Endothelial cell (in vitro differentiated cells): Measurements from ENCODE around the gene AUTS2. TPM values are rescaled to one million over a fixed set of nuclear protein-coding genes. Genes with fewer than 3 reads are reported as not detected.

Source experiments
- DNase-seq: peaks from one replicate; pipeline ENCODE4 v3.0.0; 2021; ENCODE audit warnings: low spot score
- H3K27ac Mint-ChIP-seq: one replicate; pipeline ENCODE4 v1.8.0; 2021; ENCODE audit warnings: mixed read lengths, inconsistent platforms; ENCODE audit not compliant: unreplicated experiment
- H3K27me3 Mint-ChIP-seq: one replicate; pipeline ENCODE4 v1.8.0; 2021; ENCODE audit warnings: mild to moderate bottlenecking, moderate library complexity, mixed read lengths, inconsistent platforms; ENCODE audit not compliant: unreplicated experiment
- H3K36me3 Mint-ChIP-seq: one replicate; pipeline ENCODE4 v1.8.0; 2021; ENCODE audit warnings: mild to moderate bottlenecking, low read depth, mixed read lengths, inconsistent platforms; ENCODE audit not compliant: unreplicated experiment
- H3K4me1 Mint-ChIP-seq: one replicate; pipeline ENCODE4 v1.8.0; 2021; ENCODE audit warnings: mild to moderate bottlenecking, mixed read lengths, inconsistent platforms; ENCODE audit not compliant: unreplicated experiment
- H3K4me3 Mint-ChIP-seq: one replicate; pipeline ENCODE4 v1.8.0; 2021; ENCODE audit warnings: mild to moderate bottlenecking, mixed read lengths, inconsistent platforms; ENCODE audit not compliant: unreplicated experiment
- H3K9me3 Mint-ChIP-seq: one replicate; pipeline ENCODE4 v1.8.0; 2021; ENCODE audit warnings: mixed read lengths, inconsistent platforms; ENCODE audit not compliant: unreplicated experiment
- total RNA-seq: library from RNA; stranded (reverse); fragmentation: NEBNext Ultra II Directional; extraction: Animal tissue kit (Norgen Biotek cat#: 25700); gene quantifications from one replicate; pipeline ENCODE4 v1.2.1, GENCODE V29; 2021; ENCODE audit not compliant: unreplicated experiment
- TF ChIP-seq, protein P1 (sequence below): fragments of 200-600 bp; sonication (generic); IDR thresholded peaks from one replicate; pipeline ENCODE4 v1.5.0; 2021; ENCODE audit warnings: antibody characterized with exemption; ENCODE audit not compliant: unreplicated experiment

AUTS2 gene
- total RNA-seq, 1 donor from 2014 or later = 103 TPM

DNA sequence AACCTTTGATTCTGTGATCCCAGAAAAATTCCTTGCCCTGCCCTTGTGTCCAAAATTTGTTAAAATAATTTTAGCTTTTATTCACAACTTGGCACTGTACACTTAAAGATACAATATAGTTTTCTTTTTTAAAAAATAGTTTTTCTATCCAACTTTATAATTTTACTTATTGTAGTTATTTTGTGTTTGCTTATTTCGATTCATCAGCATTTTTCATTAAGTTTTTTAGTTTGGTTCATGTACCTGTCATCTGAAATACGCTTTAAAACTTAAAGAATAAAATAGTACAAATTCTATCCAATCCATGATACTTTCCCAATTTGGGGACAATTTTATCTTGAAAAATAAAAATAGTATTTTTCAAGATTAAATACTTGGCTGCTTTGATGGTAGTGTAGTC is 514.8 kb downstream of the AUTS2 start:
- H3K27me3 Mint-ChIP-seq = peaks cover 3% of the 10 kb centered on the region

DNA sequence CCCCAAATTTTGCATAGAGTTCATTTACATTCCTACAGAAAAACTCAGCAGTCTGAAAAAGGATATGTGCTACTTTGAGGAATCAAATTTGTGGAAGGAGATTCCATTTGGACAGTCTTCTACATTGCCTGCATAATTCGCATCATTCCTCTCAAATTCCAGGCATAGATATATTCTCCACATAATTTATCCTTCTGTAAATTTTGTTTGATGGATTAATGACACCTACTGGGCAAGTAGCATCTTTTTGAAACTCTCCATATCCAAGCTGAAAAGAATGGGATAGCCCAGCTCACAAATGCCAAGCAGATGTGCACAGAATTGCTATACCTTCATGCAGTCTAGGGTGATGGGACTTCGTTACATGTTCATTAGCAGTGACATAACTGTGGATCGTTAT is 515.3 kb downstream of the AUTS2 start:
- DNase-seq = no peak

More for the DNA sequence above, 514.8 kb downstream of the AUTS2 start:
- DNase-seq = no peak
- Mint-ChIP-seq H3K4me3 (no peak overlapping the region), H3K9me3 (no peaks in the 10 kb centered on the region), H3K4me1 (no peaks in the 10 kb centered on the region), H3K27ac (no peak overlapping the region), H3K36me3 (no peaks in the 10 kb centered on the region)
- TF ChIP-seq, protein P1, sequence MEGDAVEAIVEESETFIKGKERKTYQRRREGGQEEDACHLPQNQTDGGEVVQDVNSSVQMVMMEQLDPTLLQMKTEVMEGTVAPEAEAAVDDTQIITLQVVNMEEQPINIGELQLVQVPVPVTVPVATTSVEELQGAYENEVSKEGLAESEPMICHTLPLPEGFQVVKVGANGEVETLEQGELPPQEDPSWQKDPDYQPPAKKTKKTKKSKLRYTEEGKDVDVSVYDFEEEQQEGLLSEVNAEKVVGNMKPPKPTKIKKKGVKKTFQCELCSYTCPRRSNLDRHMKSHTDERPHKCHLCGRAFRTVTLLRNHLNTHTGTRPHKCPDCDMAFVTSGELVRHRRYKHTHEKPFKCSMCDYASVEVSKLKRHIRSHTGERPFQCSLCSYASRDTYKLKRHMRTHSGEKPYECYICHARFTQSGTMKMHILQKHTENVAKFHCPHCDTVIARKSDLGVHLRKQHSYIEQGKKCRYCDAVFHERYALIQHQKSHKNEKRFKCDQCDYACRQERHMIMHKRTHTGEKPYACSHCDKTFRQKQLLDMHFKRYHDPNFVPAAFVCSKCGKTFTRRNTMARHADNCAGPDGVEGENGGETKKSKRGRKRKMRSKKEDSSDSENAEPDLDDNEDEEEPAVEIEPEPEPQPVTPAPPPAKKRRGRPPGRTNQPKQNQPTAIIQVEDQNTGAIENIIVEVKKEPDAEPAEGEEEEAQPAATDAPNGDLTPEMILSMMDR = no peak

DNA sequence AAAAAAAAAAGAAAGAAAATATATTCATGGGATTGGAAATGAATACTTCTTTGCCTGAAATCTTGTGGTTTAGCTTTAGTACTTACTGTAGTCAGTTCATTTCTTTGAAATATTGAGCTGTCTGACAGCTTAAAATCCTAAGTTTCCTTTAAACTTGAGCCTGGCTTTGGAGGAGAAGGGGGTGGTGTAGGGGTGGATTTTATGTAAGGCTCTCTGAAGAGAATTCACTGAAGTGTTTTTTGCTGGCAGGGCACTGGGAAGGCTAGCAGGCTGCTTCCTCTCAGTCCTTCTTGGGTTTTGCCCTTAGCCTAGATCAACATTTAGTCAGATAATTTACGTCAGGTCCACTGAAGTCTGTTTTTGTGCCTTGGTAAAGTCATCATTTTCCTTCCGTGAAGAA is 516.5 kb downstream of the AUTS2 start:
- H3K4me1 Mint-ChIP-seq = no peaks in the 10 kb centered on the region
- no peak for DNase-seq
- H3K27me3 Mint-ChIP-seq = peaks cover 3% of the 10 kb centered on the region
- no peak overlapping the region for H3K4me3 Mint-ChIP-seq
- H3K27ac Mint-ChIP-seq = no peak overlapping the region
- peaks cover 5% of the 10 kb centered on the region for H3K36me3 Mint-ChIP-seq
- TF ChIP-seq, protein P1 = no peak
- H3K9me3 Mint-ChIP-seq = no peaks in the 10 kb centered on the region

More for the DNA sequence above, 515.3 kb downstream of the AUTS2 start:
- no peaks in the 10 kb centered on the region for H3K9me3 Mint-ChIP-seq
- H3K4me1 Mint-ChIP-seq = no peaks in the 10 kb centered on the region
- no peaks in the 10 kb centered on the region for H3K36me3 Mint-ChIP-seq
- H3K27me3 Mint-ChIP-seq = peaks cover 3% of the 10 kb centered on the region
- no peak overlapping the region for H3K27ac Mint-ChIP-seq
- H3K4me3 Mint-ChIP-seq = no peak overlapping the region
- TF ChIP-seq, protein P1 = no peak

DNA sequence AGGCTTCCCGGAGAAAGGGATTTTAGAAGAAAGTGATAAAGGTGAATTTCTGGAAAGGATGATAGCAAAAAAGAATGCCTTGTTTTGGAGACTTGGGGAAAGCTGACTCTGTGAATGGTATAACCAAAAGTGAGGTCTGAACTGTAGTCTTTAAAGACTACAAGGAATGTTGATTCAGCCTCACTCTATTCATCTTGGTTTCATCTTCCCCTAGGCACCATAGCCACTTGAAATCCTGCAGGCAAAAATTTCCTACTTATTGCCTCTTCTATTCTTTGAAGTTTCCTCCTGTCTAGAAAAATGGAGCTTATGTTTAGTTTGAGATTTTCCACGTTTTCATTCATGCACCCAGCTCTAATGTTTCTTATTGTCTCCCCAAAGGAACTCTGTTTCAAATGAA is 518.0 kb downstream of the AUTS2 start:
- Mint-ChIP-seq H3K4me1 (no peaks in the 10 kb centered on the region), H3K9me3 (no peaks in the 10 kb centered on the region), H3K27me3 (peaks cover 3% of the 10 kb centered on the region), H3K4me3 (no peak overlapping the region), H3K27ac (no peak overlapping the region), H3K36me3 (peaks cover 12% of the 10 kb centered on the region)
- DNase-seq = no peak
- TF ChIP-seq, protein P1 = no peak

DNA sequence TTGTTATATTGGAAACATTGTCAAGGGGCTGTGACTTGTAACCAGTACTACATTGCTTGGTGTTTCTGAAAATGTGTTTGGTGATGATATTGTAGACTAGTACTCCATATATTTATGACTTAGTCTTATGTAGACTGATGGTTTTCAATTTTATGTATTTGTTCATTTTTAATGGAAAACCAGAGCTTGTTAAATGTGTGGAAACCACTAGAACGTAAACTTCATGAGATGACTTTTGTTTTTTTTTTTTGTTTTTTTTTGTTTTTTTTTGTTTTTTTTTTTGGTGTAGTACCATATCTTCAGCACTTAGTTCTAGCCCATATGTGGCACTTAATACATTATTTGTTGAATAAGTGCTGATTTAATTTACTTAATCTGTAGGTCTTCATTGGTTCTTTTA is 518.6 kb downstream of the AUTS2 start:
- Mint-ChIP-seq H3K36me3 (peaks cover 18% of the 10 kb centered on the region), H3K9me3 (no peaks in the 10 kb centered on the region), H3K4me3 (no peak overlapping the region), H3K4me1 (no peaks in the 10 kb centered on the region), H3K27ac (no peak overlapping the region), H3K27me3 (peaks cover 3% of the 10 kb centered on the region)
- TF ChIP-seq, protein P1 = no peak
- DNase-seq = no peak
